Heart left ventricle (tissue), 16 donors: Measurements from ENCODE around the gene KLF12. TPM values are rescaled to one million over a fixed set of nuclear protein-coding genes. Genes with fewer than 3 reads are reported as not detected.
A peak's percentile ranks its signal among the peaks of the same experiment; 100 is the strongest.

Experiments
- ATAC-seq, 4 donors: fragments of 200-7000 bp; cut with Tn5 transposase; one replicate each; pipeline ENCODE4 v1.9.1; 2020 to 2022; ENCODE audit warnings: moderate library complexity in 4 of 4, mild to moderate bottlenecking in 3 of 4, moderate number of reproducible peaks in 1 of 4
- DNase-seq, 5 donors: peaks; one replicate each; pipeline ENCODE4 v3.0.0-alpha.2; 2020
- H3K27ac ChIP-seq, 12 donors: fragments of 200-600 bp; sonication (generic) in 4 of 12; one replicate each; pipeline versions ENCODE4 v1.5.0 to v1.8.0; 2016 to 2022; ENCODE audit warnings: mild to moderate bottlenecking in 2 of 12
- H3K27me3 ChIP-seq, 9 donors: fragments of 200-600 bp; sonication (generic) in 2 of 9; one replicate each; pipeline versions ENCODE4 v1.5.1 to v1.8.0; 2016 to 2022; ENCODE audit warnings: mild to moderate bottlenecking in 3 of 9
- H3K36me3 ChIP-seq, 9 donors: fragments of 200-600 bp; sonication (generic) in 2 of 9; one replicate each; pipeline versions ENCODE4 v1.5.0 to v1.8.0; 2018 to 2022; ENCODE audit warnings: mild to moderate bottlenecking in 2 of 9
- H3K4me1 ChIP-seq, 12 donors: fragments of 200-600 bp; sonication (generic) in 4 of 12; one replicate each; pipeline versions ENCODE4 v1.5.0 to v1.8.0; 2016 to 2022; ENCODE audit warnings: mild to moderate bottlenecking in 3 of 12
- H3K4me3 ChIP-seq, 12 donors: fragments of 200-600 bp; sonication (generic) in 4 of 12; one replicate each; pipeline versions ENCODE4 v1.5.0 to v1.8.0; 2017 to 2022; ENCODE audit warnings: mild to moderate bottlenecking in 9 of 12, moderate library complexity in 4 of 12
- H3K9me3 ChIP-seq, 12 donors: fragments of 200-600 bp; sonication (generic) in 4 of 12; one replicate each; pipeline versions ENCODE4 v1.5.0 to v1.8.0; 2016 to 2022; ENCODE audit warnings: mild to moderate bottlenecking in 1 of 12
- CTCF ChIP-seq, 12 donors: fragments of 200-600 bp; sonication (generic) in 4 of 12; IDR thresholded peaks; one replicate each; pipeline versions ENCODE4 v1.5.0 to v1.8.0; 2018 to 2022; ENCODE audit warnings: antibody characterized with exemption in 12 of 12, mild to moderate bottlenecking in 5 of 12
- POLR2A ChIP-seq, 2 donors: fragments of 450-650 bp; IDR thresholded peaks; one replicate each; pipeline ENCODE4 v1.6.1; 2017; ENCODE audit warnings: antibody characterized with exemption in 2 of 2, mild to moderate bottlenecking in 2 of 2, moderate library complexity in 2 of 2
- WGBS, 4 donors: extraction: QIAGEN DNeasy Blood & Tissue Kit in 2 of 4; methylation state at CpG; one replicate each; pipeline versions ENCODE4 v1.1.5 to v1.1.7; 2013 to 2018; 5-methylcytosine and 5-hydroxymethylcytosine counted together
- intact Hi-C, 10 donors: fragments of 100-400 bp; cut with DNase I; formaldehyde crosslinking; loops; one replicate each; pipeline versions ENCODE4 v1.11.1 to v1.14.2; 2022
- polyA plus RNA-seq, 2 donors: library from polyadenylated mRNA; stranded (reverse); fragments of 200-250 nt; gene quantifications; one replicate each; pipeline ENCODE4 v1.2.3, GENCODE V29; 2013
- total RNA-seq, 9 donors: library from RNA; depleted of rRNA in 2 of 9; stranded (reverse); fragments of >200 nt in 2 of 9; fragmentation: NEBNext Ultra II Directional in 3 of 9; extraction: Animal tissue kit (Norgen Biotek cat#: 25700) in 3 of 9; gene quantifications; one replicate each; pipeline versions ENCODE4 v1.1.0 to v1.2.4, GENCODE V29; 2016 to 2023
- donor health status: ischemic (EF 13 %, LVEDD 7.1; RV severe dilation, severe dysfunction).
- donor health status: healthy with polysubstance abuse.
- donor health status: DM: no; HTN: yes; CAD: no.
- donor health status: DM: no; HTN: no; CAD: no.
- donor health status: ischemic (EF 25% LVEDD 6.9; RV normal size, moderate dysfunction).
- donor health status: ischemic (EF 25% LVEDD 5.7; RV mildly dilated, moderate dysfunction).
- donor health status: healthy.
- donor health status: DM: yes; HTN: yes; CAD: no.
- donor health status: ischemic (EF 35%, LVEDD 5.7; RV mildly dilated, moderate dysfunction).
- donor health status: nonischemic (EF 11% LVEDD 7.7; RV severe dilation, severe dysfunction).
- donor health status: DM: yes; HTN: yes; CAD: no.
- donor health status: PGD.
- donor health status: ischemic (EF 29% LVEDD 5.4; RV normal size, mild dysfunction).
- donor health status: nonischemic (EF 23%, LVEDD 6.1; RV moderate dilation, normal function).

Gene KLF12
- total and polyA plus RNA-seq, 11 donors = 2.3 to 23.7 (median 16.5) TPM

- ATAC-seq (no peak), DNase-seq (no peak)
- TF ChIP-seq POLR2A (IDR thresholded peaks at IDR 0.05) (no peak), CTCF (IDR thresholded peaks at IDR 0.05) (no peak)
- WGBS, 4 donors = 46 to 99% (median 67%) methylated on average over 2 of the region's 2 CpGs
- peaks cover 0 to 34% (median 20%) of the 10 kb centered on the region in 12 donors for H3K9me3 ChIP-seq
- no peak overlapping the region for H3K27ac ChIP-seq
- H3K4me3 ChIP-seq = no peak overlapping the region
- peaks cover 0 to 3% (median 0%) of the 10 kb centered on the region in 9 donors for H3K36me3 ChIP-seq
- no peaks in the 10 kb centered on the region for H3K27me3 ChIP-seq
- H3K4me1 ChIP-seq = peaks cover 0 to 31% (median 8%) of the 10 kb centered on the region in 12 donors
- intact Hi-C loops = loop anchor here in 1 of 10 donors (10.0 kb wide), 1 partner anchor 50 kb away; no protein-coding TSS in a partner anchor
Measured at GRCh38 chr13:74115133-74115532, 19.1 kb downstream of the KLF12 start.

GRCh38 chr13:74114641-74115040, 19.6 kb downstream of the KLF12 start:
- Histone ChIP-seq H3K9me3 (peaks cover 0 to 29% (median 15%) of the 10 kb centered on the region in 12 donors), H3K36me3 (no peaks in the 10 kb centered on the region), H3K27me3 (no peaks in the 10 kb centered on the region), H3K4me1 (peaks cover 0 to 36% (median 11%) of the 10 kb centered on the region in 12 donors), H3K4me3 (no peak overlapping the region), H3K27ac (no peak overlapping the region)
- ATAC-seq (no peak), DNase-seq (no peak)
- intact Hi-C loops = loop anchor here in 1 of 10 donors (10.0 kb wide), 1 partner anchor 50 kb away; no protein-coding TSS in a partner anchor
- 89 to 94% (median 92%) methylated on average over 5 of the region's 5 CpGs for WGBS, 4 donors
- TF ChIP-seq POLR2A (IDR thresholded peaks at IDR 0.05) (no peak), CTCF (IDR thresholded peaks at IDR 0.05) (no peak)

GRCh38 chr13:74114202-74114601, 20.0 kb downstream of the KLF12 start:
- Histone ChIP-seq H3K4me1 (peaks cover 0 to 38% (median 15%) of the 10 kb centered on the region in 12 donors), H3K36me3 (no peaks in the 10 kb centered on the region), H3K27ac (no peak overlapping the region), H3K9me3 (peaks cover 0 to 24% (median 11%) of the 10 kb centered on the region in 12 donors), H3K27me3 (no peaks in the 10 kb centered on the region), H3K4me3 (no peak overlapping the region)
- TF ChIP-seq CTCF (IDR thresholded peaks at IDR 0.05) = no peak
- TF ChIP-seq POLR2A (IDR thresholded peaks at IDR 0.05) = no peak
- 89 to 100% (median 95%) methylated on average over 1 of the region's 1 CpG for WGBS, 4 donors
- intact Hi-C loops = loop anchor here in 1 of 10 donors (10.0 kb wide), 1 partner anchor 49 kb away; no protein-coding TSS in a partner anchor
- no peak for DNase-seq
- no peak for ATAC-seq

GRCh38 chr13:74111901-74112824, 22.0 kb downstream of the KLF12 start:
- 49 to 76% (median 58%) methylated on average over 5 of the region's 5 CpGs for WGBS, 4 donors
- Histone ChIP-seq H3K4me1 (peaks cover 0 to 40% (median 16%) of the 10 kb centered on the region in 12 donors), H3K9me3 (peaks cover 0 to 9% (median 0%) of the 10 kb centered on the region in 12 donors), H3K36me3 (no peaks in the 10 kb centered on the region), H3K27me3 (no peaks in the 10 kb centered on the region), H3K4me3 (no peak overlapping the region), H3K27ac (peak overlapping the region in 1 of 12 donors; percentile 3)
- intact Hi-C loops = loop anchor here in 1 of 10 donors (10.0 kb wide), 1 partner anchor 47 kb away; no protein-coding TSS in a partner anchor
- ATAC-seq (no peak), DNase-seq (no peak)
- TF ChIP-seq CTCF (IDR thresholded peaks at IDR 0.05) = no peak
- TF ChIP-seq POLR2A (IDR thresholded peaks at IDR 0.05) = no peak
